WTC11 (cell line): ENCODE data around the gene PYM1. TPM values are rescaled to one million over a fixed set of nuclear protein-coding genes. Genes with fewer than 3 reads are reported as not detected.
"Not testable (repeated sequence)": the region's sequence is repeated elsewhere in the genome, so short reads cannot be mapped to it uniquely, and the experiment has no call there.

Source experiments
- ATAC-seq: fragments of 200-7000 bp; cut with Tn5 transposase; 2 replicates; pipeline ENCODE4 v1.10.0; 2021; ENCODE audit warnings: mild to moderate bottlenecking, moderate library complexity
- CTCF ChIA-PET: fragments of 300-600 bp; sonication (Branson Sonifier 250); formaldehyde crosslinking; loops from one replicate; lab custom pipeline; 2021; ENCODE audit warnings: antibody characterized with exemption; lab: Charles Lee
- POLR2A ChIA-PET: fragments of 350-600 bp; sonication (Branson Sonifier 250); formaldehyde crosslinking; loops from one replicate; lab custom pipeline; 2021; ENCODE audit warnings: antibody characterized with exemption; lab: Charles Lee
- DNase-seq: peaks from one replicate; pipeline ENCODE4 v3.0.0; 2021; ENCODE audit warnings: low spot score
- H3K27ac Mint-ChIP-seq: 2 replicates; pipeline ENCODE4 v1.8.0; 2021; ENCODE audit warnings: mixed read lengths
- H3K27me3 Mint-ChIP-seq: 2 replicates; pipeline ENCODE4 v1.8.0; 2021; ENCODE audit warnings: low read depth, mild to moderate bottlenecking, moderate library complexity, mixed read lengths
- H3K36me3 Mint-ChIP-seq: 2 replicates; pipeline ENCODE4 v1.8.0; 2021; ENCODE audit warnings: mixed read lengths
- H3K4me1 Mint-ChIP-seq: 2 replicates; pipeline ENCODE4 v1.8.0; 2022; ENCODE audit warnings: mixed read lengths
- H3K4me3 Mint-ChIP-seq: 2 replicates; pipeline ENCODE4 v1.8.0; 2021; ENCODE audit warnings: mild to moderate bottlenecking, moderate library complexity, mixed read lengths
- H3K9me3 Mint-ChIP-seq: 2 replicates; pipeline ENCODE4 v1.8.0; 2021; ENCODE audit warnings: mixed read lengths
- AR ChIP-seq: fragments of 250-450 bp; sonication (Bioruptor Pico); IDR thresholded peaks from 2 replicates; pipeline ENCODE4 v1.9.0; 2021; ENCODE audit warnings: mild to moderate bottlenecking
- ETV6 ChIP-seq: sonication (generic); formaldehyde crosslinking; IDR thresholded peaks from 2 replicates; pipeline ENCODE4 v1.8.1; 2022; ENCODE audit warnings: mild to moderate bottlenecking, missing genetic modification reagents
- FOXJ3 ChIP-seq: sonication (generic); formaldehyde crosslinking; IDR thresholded peaks from 2 replicates; pipeline ENCODE4 v1.9.0; 2021; ENCODE audit warnings: missing genetic modification reagents, mild to moderate bottlenecking, borderline replicate concordance
- FOXK1 ChIP-seq: sonication (generic); formaldehyde crosslinking; IDR thresholded peaks from 2 replicates; pipeline ENCODE4 v1.8.0; 2022; ENCODE audit warnings: mild to moderate bottlenecking, moderate library complexity, missing genetic modification reagents
- JUN ChIP-seq: sonication (generic); formaldehyde crosslinking; IDR thresholded peaks from 2 replicates; pipeline ENCODE4 v1.8.0; 2023; ENCODE audit warnings: mild to moderate bottlenecking, missing genetic modification reagents
- MYBL2 ChIP-seq: sonication (generic); formaldehyde crosslinking; IDR thresholded peaks from 2 replicates; pipeline ENCODE4 v1.8.1; 2023; ENCODE audit warnings: mild to moderate bottlenecking, moderate library complexity, missing genetic modification reagents
- NR3C1 ChIP-seq: sonication (generic); formaldehyde crosslinking; conservative IDR thresholded peaks from 2 replicates; pipeline ENCODE4 v1.8.1; 2023; ENCODE audit warnings: low read depth, mild to moderate bottlenecking, missing genetic modification reagents
- PRDM15 ChIP-seq: sonication (generic); formaldehyde crosslinking; IDR thresholded peaks from 2 replicates; pipeline ENCODE4 v1.8.0; 2022; ENCODE audit warnings: missing genetic modification reagents
- RORB ChIP-seq: fragments of 250-450 bp; sonication (Bioruptor Pico); IDR thresholded peaks from 2 replicates; pipeline ENCODE4 v1.9.0; 2021; ENCODE audit warnings: mild to moderate bottlenecking
- TEAD1 ChIP-seq: sonication (generic); formaldehyde crosslinking; IDR thresholded peaks from 2 replicates; pipeline ENCODE4 v1.8.0; 2022; ENCODE audit warnings: mild to moderate bottlenecking, missing genetic modification reagents
- ZBTB21 ChIP-seq: sonication (generic); formaldehyde crosslinking; IDR thresholded peaks from 2 replicates; pipeline ENCODE4 v1.8.1; 2023; ENCODE audit warnings: mild to moderate bottlenecking, missing genetic modification reagents, borderline replicate concordance
- ZBTB43 ChIP-seq: sonication (generic); formaldehyde crosslinking; IDR thresholded peaks from 2 replicates; pipeline ENCODE4 v1.8.1; 2023; ENCODE audit warnings: mild to moderate bottlenecking, missing genetic modification reagents
- ZNF121 ChIP-seq: sonication (generic); formaldehyde crosslinking; IDR thresholded peaks from 2 replicates; pipeline ENCODE4 v1.8.0; 2023; ENCODE audit warnings: missing genetic modification reagents
- ZNF263 ChIP-seq: sonication (generic); formaldehyde crosslinking; IDR thresholded peaks from 2 replicates; pipeline ENCODE4 v1.8.1; 2022; ENCODE audit warnings: low read depth, mild to moderate bottlenecking, moderate library complexity, missing genetic modification reagents
- ZNF281 ChIP-seq: sonication (generic); formaldehyde crosslinking; IDR thresholded peaks from 2 replicates; pipeline ENCODE4 v1.8.0; 2023; ENCODE audit warnings: mild to moderate bottlenecking, missing genetic modification reagents
- ZNF317 ChIP-seq: sonication (generic); formaldehyde crosslinking; IDR thresholded peaks from 2 replicates; pipeline ENCODE4 v1.8.1; 2023; ENCODE audit warnings: low read depth, mild to moderate bottlenecking, moderate library complexity, missing genetic modification reagents, borderline replicate concordance
- ZNF396 ChIP-seq: fragments of 250-450 bp; sonication (Bioruptor Pico); IDR thresholded peaks from 2 replicates; pipeline ENCODE4 v1.8.0; 2021; ENCODE audit warnings: mild to moderate bottlenecking, moderate library complexity, borderline replicate concordance
- ZNF532 ChIP-seq: fragments of 250-450 bp; sonication (Bioruptor Pico); IDR thresholded peaks from 2 replicates; pipeline ENCODE4 v1.9.0; 2021; ENCODE audit warnings: mild to moderate bottlenecking, borderline replicate concordance
- total RNA-seq: library from RNA; stranded (reverse); gene quantifications from 3 replicates; pipeline ENCODE4 v1.2.3, GENCODE V29; 2021

PYM1 gene
- total RNA-seq, 1 experiment from 2014 or later: 55.5 TPM

- Mint-ChIP-seq H3K4me1 (peaks cover 14% of the 10 kb centered on the region), H3K27ac (no peak overlapping the region), H3K4me3 (no peak overlapping the region), H3K36me3 (peaks cover 24% of the 10 kb centered on the region), H3K27me3 (no peaks in the 10 kb centered on the region), H3K9me3 (no peaks in the 10 kb centered on the region)
- ATAC-seq (no peak), DNase-seq (no peak)
- no peak for TF ChIP-seq TEAD1
- TF ChIP-seq ZBTB21 (CRISPR knock-in tag): no peak
- no peak for TF ChIP-seq AR (CRISPR knock-in tag)
- TF ChIP-seq JUN (CRISPR knock-in tag): no peak
- no peak for TF ChIP-seq RORB (CRISPR knock-in tag)
- no peak for TF ChIP-seq ZNF263 (CRISPR knock-in tag)
- TF ChIP-seq ZNF317: no peak
- TF ChIP-seq ZNF396: no peak
- no peak for TF ChIP-seq MYBL2 (CRISPR knock-in tag)
- no peak for TF ChIP-seq ZBTB43
- no peak for TF ChIP-seq ZNF121 (CRISPR knock-in tag)
- CTCF ChIA-PET: interaction anchor here (0.6 to 0.7 kb wide), 3 partner anchors 18 to 184 kb away, joined by 3 read pairs; no protein-coding TSS in a partner anchor
- POLR2A ChIA-PET: no interaction called here
Measured at GRCh38 chr12:55922126-55922525, 5.6 kb downstream of the PYM1 start.

GRCh38 chr12:55919032-55919431, 8.7 kb downstream of the PYM1 start:
- H3K27ac Mint-ChIP-seq, H3K27me3 Mint-ChIP-seq, POLR2A ChIA-PET, ATAC-seq, DNase-seq, H3K4me1 Mint-ChIP-seq, H3K9me3 Mint-ChIP-seq, H3K4me3 Mint-ChIP-seq, CTCF ChIA-PET: not testable (repeated sequence)
- H3K36me3 Mint-ChIP-seq: peaks cover 18% of the 10 kb centered on the region

GRCh38 chr12:55915482-55915859, 12.2 kb downstream of the PYM1 start:
- ATAC-seq: no peak
- Mint-ChIP-seq H3K36me3 (peaks cover 20% of the 10 kb centered on the region), H3K27ac (no peak overlapping the region), H3K9me3 (no peaks in the 10 kb centered on the region), H3K4me1 (no peaks in the 10 kb centered on the region), H3K27me3 (no peaks in the 10 kb centered on the region), H3K4me3 (no peak overlapping the region)
- POLR2A ChIA-PET: no interaction called here
- no peak for DNase-seq
- CTCF ChIA-PET: interaction anchor here (0.7 kb wide), 1 partner anchor 132 kb away, joined by 4 read pairs; no protein-coding TSS in a partner anchor
- TF ChIP-seq FOXK1 (CRISPR knock-in tag): no peak
- TF ChIP-seq TEAD1: no peak
- TF ChIP-seq JUN (CRISPR knock-in tag): no peak
- no peak for TF ChIP-seq PRDM15
- no peak for TF ChIP-seq NR3C1 (CRISPR knock-in tag)
- no peak for TF ChIP-seq ZNF281 (CRISPR knock-in tag)
- no peak for TF ChIP-seq FOXJ3
- no peak for TF ChIP-seq ZNF532
- TF ChIP-seq ETV6 (CRISPR knock-in tag): no peak
